RWPE1 (cell line): ENCODE results near the gene PTPRN2.

Experiments used
- CTCF ChIA-PET: fragments of 350-600 bp; sonication (Branson Sonifier 250); formaldehyde crosslinking; extraction: SDS; loops from one replicate; lab custom pipeline; 2021; lab: Yijun Ruan, JAX
- POLR2A ChIA-PET: fragments of 400-600 bp; formaldehyde crosslinking; extraction: SDS; loops from one replicate; lab custom pipeline; 2020; ENCODE audit warnings: antibody characterized with exemption; ENCODE audit not compliant: low non-redundant PET; lab: Yijun Ruan, JAX
- DNase-seq: peaks from one replicate; pipeline ENCODE4 v3.0.0; 2012; ENCODE audit warnings: low spot score
- H3K27ac ChIP-seq: fragments of 450-650 bp; 2 replicates; pipeline ENCODE4 v1.5.1; 2017
- CTCF ChIP-seq: fragments of 450-650 bp; conservative IDR thresholded peaks from 2 replicates; pipeline ENCODE4 v1.5.1; 2017; ENCODE audit warnings: low read depth, mild to moderate bottlenecking

The PTPRN2 gene

GRCh38 chr7:158264881-158265742 lies 322.5 kb downstream of the PTPRN2 start:
- no peak for TF ChIP-seq CTCF
- ChIA-PET POLR2A (no interaction called here), CTCF (no interaction called here)
- no peak for DNase-seq
- no peak overlapping the region for H3K27ac ChIP-seq

- DNase-seq: no peak
- CTCF ChIA-PET: no interaction called here
- POLR2A ChIA-PET: no interaction called here
- no peak overlapping the region for H3K27ac ChIP-seq
- TF ChIP-seq CTCF: no peak
Measured at GRCh38 chr7:158263964-158264748, 323.5 kb downstream of the PTPRN2 start.

GRCh38 chr7:158263110-158263963 lies 324.3 kb downstream of the PTPRN2 start:
- TF ChIP-seq CTCF: no peak
- ChIA-PET CTCF (no interaction called here), POLR2A (no interaction called here)
- no peak for DNase-seq
- no peak overlapping the region for H3K27ac ChIP-seq

- TF ChIP-seq CTCF: no peak
- no peak for DNase-seq
- CTCF ChIA-PET: no interaction called here
- H3K27ac ChIP-seq: no peak overlapping the region
- POLR2A ChIA-PET: no interaction called here
Measured at GRCh38 chr7:158262284-158263109, 325.1 kb downstream of the PTPRN2 start.

GRCh38 chr7:158261362-158262235 lies 326.0 kb downstream of the PTPRN2 start:
- no peak for DNase-seq
- H3K27ac ChIP-seq: no peak overlapping the region
- POLR2A ChIA-PET: no interaction called here
- CTCF ChIA-PET: no interaction called here
- no peak for TF ChIP-seq CTCF
